Tibial nerve (tissue), 4 donors: ENCODE measurements around the gene FARP1.

ENCODE experiments used
- EP300 ChIP-seq, 2 donors: sonication (generic); formaldehyde crosslinking; IDR thresholded peaks; one replicate each; pipeline ENCODE4 v1.6.1; 2017; ENCODE audit warnings: antibody characterized with exemption in 2 of 2, mild to moderate bottlenecking in 1 of 2
- POLR2A ChIP-seq, 2 donors: fragments of 450-650 bp; IDR thresholded peaks; one replicate each; pipeline ENCODE4 v1.6.1; 2017; ENCODE audit warnings: antibody characterized with exemption in 2 of 2, mild to moderate bottlenecking in 2 of 2, moderate library complexity in 2 of 2
- TF ChIP-seq, protein P1 (sequence below), 5 experiments: fragments of 200-600 bp in 3 of 5; fragments of 450-650 bp in 2 of 5; sonication (generic) in 3 of 5; IDR thresholded peaks; one replicate each; pipeline ENCODE4 v1.5.1; 2016 to 2019; ENCODE audit warnings: antibody characterized with exemption in 5 of 5, mild to moderate bottlenecking in 3 of 5, moderate library complexity in 2 of 5

DNA sequence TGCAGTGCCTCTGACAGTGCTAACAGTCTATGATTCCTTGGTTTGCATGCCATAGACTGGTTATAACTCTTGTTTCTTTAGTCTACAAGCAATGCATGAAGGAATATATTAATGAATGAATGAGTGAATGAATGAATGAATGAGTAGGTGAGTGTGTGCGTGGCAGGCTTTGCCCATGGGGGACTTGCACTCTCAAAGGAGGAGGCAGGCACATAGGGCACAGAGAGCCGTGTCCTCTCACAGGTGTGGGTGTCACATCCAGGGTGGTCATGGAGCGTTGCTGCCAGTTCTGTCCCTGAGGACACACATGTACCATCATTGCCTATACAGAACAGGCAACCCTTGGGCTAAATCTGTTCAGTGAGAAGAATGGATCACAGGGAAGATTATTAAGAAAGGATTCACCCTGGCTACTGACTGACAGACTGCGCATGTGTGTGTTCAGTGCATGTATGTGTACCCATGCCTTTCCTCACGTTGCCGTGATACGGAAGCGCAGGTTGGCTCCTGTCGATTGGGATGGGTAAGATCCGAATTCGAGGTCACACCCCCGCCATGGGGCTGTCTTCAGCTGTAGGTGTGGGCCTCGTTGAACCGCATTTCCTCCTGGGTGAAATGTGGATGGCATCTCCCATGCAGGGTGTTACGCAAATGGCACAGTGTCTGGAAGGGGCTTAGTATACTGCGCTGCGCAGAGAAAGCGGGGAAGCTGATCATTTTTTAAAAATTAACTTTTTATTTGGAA is 272.6 kb downstream of the FARP1 start:
- TF ChIP-seq, protein P1, sequence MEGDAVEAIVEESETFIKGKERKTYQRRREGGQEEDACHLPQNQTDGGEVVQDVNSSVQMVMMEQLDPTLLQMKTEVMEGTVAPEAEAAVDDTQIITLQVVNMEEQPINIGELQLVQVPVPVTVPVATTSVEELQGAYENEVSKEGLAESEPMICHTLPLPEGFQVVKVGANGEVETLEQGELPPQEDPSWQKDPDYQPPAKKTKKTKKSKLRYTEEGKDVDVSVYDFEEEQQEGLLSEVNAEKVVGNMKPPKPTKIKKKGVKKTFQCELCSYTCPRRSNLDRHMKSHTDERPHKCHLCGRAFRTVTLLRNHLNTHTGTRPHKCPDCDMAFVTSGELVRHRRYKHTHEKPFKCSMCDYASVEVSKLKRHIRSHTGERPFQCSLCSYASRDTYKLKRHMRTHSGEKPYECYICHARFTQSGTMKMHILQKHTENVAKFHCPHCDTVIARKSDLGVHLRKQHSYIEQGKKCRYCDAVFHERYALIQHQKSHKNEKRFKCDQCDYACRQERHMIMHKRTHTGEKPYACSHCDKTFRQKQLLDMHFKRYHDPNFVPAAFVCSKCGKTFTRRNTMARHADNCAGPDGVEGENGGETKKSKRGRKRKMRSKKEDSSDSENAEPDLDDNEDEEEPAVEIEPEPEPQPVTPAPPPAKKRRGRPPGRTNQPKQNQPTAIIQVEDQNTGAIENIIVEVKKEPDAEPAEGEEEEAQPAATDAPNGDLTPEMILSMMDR (IDR thresholded peaks at IDR 0.05): no peak
- TF ChIP-seq POLR2A (IDR thresholded peaks at IDR 0.05): no peak
- TF ChIP-seq EP300 (IDR thresholded peaks at IDR 0.05): no peak
